Activated CD8-positive, alpha-beta memory T cell treated with anti-CD3 and anti-CD28 coated beads for 4 hours (primary cell): ENCODE data around the gene NAT14.

ENCODE experiments used
- DNase-seq, 2 donors: peaks; one replicate each; pipeline ENCODE4 v3.0.0-alpha.2; 2020; ENCODE audit warnings: low read depth in 2 of 2

Gene NAT14

GRCh38 chr19:55536366-55536765, 51.4 kb downstream of the NAT14 start:
- no peak for DNase-seq
